Measurements from ENCODE around the gene IL17RB.

GRCh38 chr3:53798144-53798543 is 48.2 kb upstream of the IL17RB start:
- TF ChIP-seq SUZ12 (IDR thresholded peaks at IDR 0.05), result no peak
- no peak for TF ChIP-seq TARDBP (IDR thresholded peaks at IDR 0.05)
- no peak for TF ChIP-seq LEF1 (IDR thresholded peaks at IDR 0.05; ENCODE audit: borderline replicate concordance)
- no peak for TF ChIP-seq FOXM1 (IDR thresholded peaks at IDR 0.05; ENCODE audit: borderline replicate concordance)
- TF ChIP-seq HDGF (IDR thresholded peaks at IDR 0.05; ENCODE audit: borderline replicate concordance), result no peak
- TF ChIP-seq FOXK2 (IDR thresholded peaks at IDR 0.05), result no peak
- no peak for TF ChIP-seq ZNF384 (IDR thresholded peaks at IDR 0.05)
- TF ChIP-seq ARNT (IDR thresholded peaks at IDR 0.05), result no peak
- no peak for TF ChIP-seq PKNOX1 (IDR thresholded peaks at IDR 0.05)
- no peak for TF ChIP-seq SP1 (IDR thresholded peaks at IDR 0.05)

Measured in HEK293T (cell line).